Stimulated activated memory B cell treated with anti-CD40 and anti-IgM and Interleukin-4, amounts not matched to agents 10 μg/mL and 1 μg/mL and 100 μg/mL, for 72 hours (primary cell): ENCODE results near the gene KRTAP2-2.
"Not testable (repeated sequence)": the region's sequence is repeated elsewhere in the genome, so short reads cannot be mapped to it uniquely, and the experiment has no call there.

Experiments used
- ATAC-seq: fragments of 150-1000 bp; cut with Tn5 transposase; 2 replicates; pipeline ENCODE4 v1.10.0; 2021
- H3K27ac Mint-ChIP-seq: one replicate; pipeline ENCODE4 v1.8.0; 2022; ENCODE audit warnings: mild to moderate bottlenecking, mixed read lengths
- H3K27me3 Mint-ChIP-seq: one replicate; pipeline ENCODE4 v1.8.0; 2022; ENCODE audit warnings: mixed read lengths
- H3K36me3 Mint-ChIP-seq: one replicate; pipeline ENCODE4 v1.8.0; 2022; ENCODE audit warnings: mixed read lengths
- H3K4me1 Mint-ChIP-seq: one replicate; pipeline ENCODE4 v1.8.0; 2022; ENCODE audit warnings: mixed read lengths
- H3K4me3 Mint-ChIP-seq: one replicate; pipeline ENCODE4 v1.8.0; 2022; ENCODE audit warnings: mild to moderate bottlenecking, moderate library complexity, mixed read lengths
- H3K9me3 Mint-ChIP-seq: one replicate; pipeline ENCODE4 v1.8.0; 2022; ENCODE audit warnings: mixed read lengths

KRTAP2-2 gene

GRCh38 chr17:41071606-41072360 lies 16.8 kb upstream of the KRTAP2-2 start:
- H3K4me1 Mint-ChIP-seq, result no peaks in the 10 kb centered on the region
- ATAC-seq, result no peak
- H3K4me3 Mint-ChIP-seq, result no peak overlapping the region
- H3K27me3 Mint-ChIP-seq, result peaks cover 44% of the 10 kb centered on the region
- H3K36me3 Mint-ChIP-seq, result no peaks in the 10 kb centered on the region
- peaks cover 4% of the 10 kb centered on the region for H3K9me3 Mint-ChIP-seq
- no peak overlapping the region for H3K27ac Mint-ChIP-seq

- Mint-ChIP-seq H3K36me3 (no peaks in the 10 kb centered on the region), H3K4me3 (no peak overlapping the region)
- no peak for ATAC-seq
These were observed 14.0 kb upstream of the KRTAP2-2 start for GRCh38 chr17:41069031-41069430.

GRCh38 chr17:41067281-41067680 lies 12.3 kb upstream of the KRTAP2-2 start:
- Mint-ChIP-seq H3K9me3 (no peaks in the 10 kb centered on the region), H3K27ac (no peak overlapping the region), H3K4me1 (no peaks in the 10 kb centered on the region), H3K4me3 (no peak overlapping the region), H3K27me3 (peaks cover 7% of the 10 kb centered on the region), H3K36me3 (no peaks in the 10 kb centered on the region)
- no peak for ATAC-seq

More at GRCh38 chr17:41069031-41069430, 14.0 kb upstream of the KRTAP2-2 start:
- Mint-ChIP-seq H3K9me3 (no peaks in the 10 kb centered on the region), H3K27me3 (peaks cover 19% of the 10 kb centered on the region), H3K4me1 (no peaks in the 10 kb centered on the region), H3K27ac (no peak overlapping the region)

GRCh38 chr17:41065829-41066624 lies 11.0 kb upstream of the KRTAP2-2 start, which contains the start of gene KRTAP2-4:
TSS of gene KRTAP2-4 (minus strand) at chr17:41065879. CDS start at chr17:41065845, 34 bp downstream.
- H3K36me3 Mint-ChIP-seq, result no peaks in the 10 kb centered on the region
- no peak within 1 kb of the TSS for H3K4me3 Mint-ChIP-seq
- no peak within 1 kb of the TSS for H3K27ac Mint-ChIP-seq
- ATAC-seq, result no peak
- H3K27me3 Mint-ChIP-seq, result peaks cover 7% of the 10 kb centered on the region
- no peaks in the 10 kb centered on the region for H3K4me1 Mint-ChIP-seq
- no peaks in the 10 kb centered on the region for H3K9me3 Mint-ChIP-seq

GRCh38 chr17:41065016-41065689 lies 10.1 kb upstream of the KRTAP2-2 start:
- H3K9me3 Mint-ChIP-seq, H3K36me3 Mint-ChIP-seq, H3K4me1 Mint-ChIP-seq, H3K27ac Mint-ChIP-seq, ATAC-seq, H3K4me3 Mint-ChIP-seq: not testable (repeated sequence)
- peaks cover 15% of the 10 kb centered on the region for H3K27me3 Mint-ChIP-seq

GRCh38 chr17:41064301-41064700 lies 9.3 kb upstream of the KRTAP2-2 start:
- ATAC-seq, result no peak
- no peak overlapping the region for H3K4me3 Mint-ChIP-seq
- peaks cover 22% of the 10 kb centered on the region for H3K27me3 Mint-ChIP-seq
- no peaks in the 10 kb centered on the region for H3K36me3 Mint-ChIP-seq
- no peaks in the 10 kb centered on the region for H3K4me1 Mint-ChIP-seq
- no peaks in the 10 kb centered on the region for H3K9me3 Mint-ChIP-seq
- H3K27ac Mint-ChIP-seq, result no peak overlapping the region

- Mint-ChIP-seq H3K4me1 (no peaks in the 10 kb centered on the region), H3K4me3 (no peak overlapping the region), H3K36me3 (no peaks in the 10 kb centered on the region), H3K27me3 (peaks cover 30% of the 10 kb centered on the region), H3K27ac (no peak overlapping the region), H3K9me3 (no peaks in the 10 kb centered on the region)
- ATAC-seq, result no peak
These were observed 8.4 kb upstream of the KRTAP2-2 start for GRCh38 chr17:41063449-41063848.

GRCh38 chr17:41061964-41062363 lies 6.9 kb upstream of the KRTAP2-2 start:
- Mint-ChIP-seq H3K9me3 (peaks cover 4% of the 10 kb centered on the region), H3K36me3 (no peaks in the 10 kb centered on the region), H3K27ac (no peak overlapping the region), H3K4me3 (no peak overlapping the region), H3K4me1 (no peaks in the 10 kb centered on the region), H3K27me3 (peaks cover 44% of the 10 kb centered on the region)
- no peak for ATAC-seq

- no peak for ATAC-seq
- Mint-ChIP-seq H3K4me3 (no peak within 1 kb of the TSS), H3K27ac (no peak within 1 kb of the TSS), H3K27me3 (peaks cover 44% of the 10 kb centered on the region), H3K9me3 (peaks cover 4% of the 10 kb centered on the region), H3K36me3 (no peaks in the 10 kb centered on the region), H3K4me1 (no peaks in the 10 kb centered on the region)
These were observed 5.1 kb upstream of the KRTAP2-2 start, which contains the start of gene KRTAP2-3 for GRCh38 chr17:41060052-41060604. TSS of gene KRTAP2-3 (minus strand) at chr17:41060114. CDS start at chr17:41060050, 64 bp downstream.

GRCh38 chr17:41059276-41060051 lies 4.4 kb upstream of the KRTAP2-2 start:
- not testable (repeated sequence) for ATAC-seq, H3K36me3 Mint-ChIP-seq, H3K4me1 Mint-ChIP-seq, H3K9me3 Mint-ChIP-seq, H3K4me3 Mint-ChIP-seq, H3K27ac Mint-ChIP-seq
- peaks cover 46% of the 10 kb centered on the region for H3K27me3 Mint-ChIP-seq

- Mint-ChIP-seq H3K27me3 (peaks cover 53% of the 10 kb centered on the region), H3K9me3 (peaks cover 4% of the 10 kb centered on the region)
- ATAC-seq, result no peak
These were observed 3.7 kb upstream of the KRTAP2-2 start for GRCh38 chr17:41058741-41059140.

GRCh38 chr17:41057547-41057946 lies 2.5 kb upstream of the KRTAP2-2 start:
- no peak for ATAC-seq
- no peaks in the 10 kb centered on the region for H3K36me3 Mint-ChIP-seq
- no peaks in the 10 kb centered on the region for H3K4me1 Mint-ChIP-seq
- H3K27ac Mint-ChIP-seq, result no peak overlapping the region
- peaks cover 4% of the 10 kb centered on the region for H3K9me3 Mint-ChIP-seq
- H3K4me3 Mint-ChIP-seq, result no peak overlapping the region
- peaks cover 65% of the 10 kb centered on the region for H3K27me3 Mint-ChIP-seq

More at GRCh38 chr17:41058741-41059140, 3.7 kb upstream of the KRTAP2-2 start:
- Mint-ChIP-seq H3K4me1 (no peaks in the 10 kb centered on the region), H3K36me3 (no peaks in the 10 kb centered on the region), H3K4me3 (no peak overlapping the region), H3K27ac (no peak overlapping the region)

- H3K27me3 Mint-ChIP-seq, result peaks cover 48% of the 10 kb centered on the region
- not testable (repeated sequence) for ATAC-seq
These were observed 474 bp downstream of the KRTAP2-2 start for GRCh38 chr17:41054556-41054955.

GRCh38 chr17:41054025-41054424 lies 1.0 kb downstream of the KRTAP2-2 start:
- H3K27me3 Mint-ChIP-seq, result peaks cover 43% of the 10 kb centered on the region
- H3K4me3 Mint-ChIP-seq, result no peak overlapping the region
- H3K4me1 Mint-ChIP-seq, result no peaks in the 10 kb centered on the region
- H3K9me3 Mint-ChIP-seq, result peaks cover 4% of the 10 kb centered on the region
- ATAC-seq, result no peak
- no peak overlapping the region for H3K27ac Mint-ChIP-seq
- H3K36me3 Mint-ChIP-seq, result no peaks in the 10 kb centered on the region

More at GRCh38 chr17:41054556-41054955, 474 bp downstream of the KRTAP2-2 start:
- not testable (repeated sequence) for H3K4me1 Mint-ChIP-seq, H3K27ac Mint-ChIP-seq, H3K4me3 Mint-ChIP-seq, H3K36me3 Mint-ChIP-seq, H3K9me3 Mint-ChIP-seq
